Activated T-cell treated with anti-CD3 and anti-CD28 coated beads for 1 hour (primary cell): Measurements from ENCODE around the gene MLF2.
"Not testable (repeated sequence)": the region's sequence is repeated elsewhere in the genome, so short reads cannot be mapped to it uniquely, and the experiment has no call there.

Experiments used
- DNase-seq: peaks from one replicate; pipeline ENCODE4 v3.0.0-alpha.2; 2020; ENCODE audit warnings: low read depth

Gene MLF2

DNA sequence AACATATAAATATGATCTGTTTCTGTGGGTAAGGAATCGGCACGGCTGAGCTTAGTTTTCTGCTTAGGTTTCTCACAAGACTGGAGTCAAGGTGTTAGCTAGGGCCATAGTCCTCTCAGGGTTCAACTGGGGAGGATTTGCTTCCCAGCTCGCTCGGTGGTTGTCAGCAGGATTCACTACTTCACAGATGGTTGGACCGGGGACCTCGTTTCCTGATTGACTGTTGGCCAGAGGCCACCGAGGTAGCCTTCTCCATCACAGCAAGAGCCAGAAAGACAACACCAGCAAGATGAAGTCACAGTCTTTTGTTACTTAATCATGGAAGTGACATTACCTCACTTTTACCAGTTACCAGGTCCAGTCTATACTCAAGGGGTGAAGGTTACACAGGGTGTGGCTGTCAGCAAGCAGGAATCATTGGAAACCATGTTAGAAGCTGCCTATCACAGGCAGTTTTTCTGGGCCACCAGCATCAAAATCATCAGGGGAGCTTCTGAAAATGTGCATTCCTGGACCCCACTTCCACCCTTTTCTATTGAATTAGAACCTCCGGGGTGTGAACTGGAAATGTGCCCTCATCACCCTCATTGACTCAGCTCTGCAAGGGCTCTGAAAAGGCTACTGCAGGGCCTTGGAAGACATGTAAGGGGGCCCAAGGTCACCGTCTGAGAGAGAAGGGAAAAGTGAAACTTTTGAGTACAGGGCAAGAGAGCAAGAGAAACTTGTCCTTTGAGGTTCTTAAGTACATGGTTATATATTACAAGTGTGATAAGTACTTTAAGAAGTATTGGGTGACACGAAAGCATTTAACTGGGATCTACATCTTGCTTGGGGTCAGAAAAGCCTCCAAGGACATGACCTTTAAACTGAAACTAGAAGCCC lies 18.2 kb downstream of the MLF2 start:
- no peak for DNase-seq

DNA sequence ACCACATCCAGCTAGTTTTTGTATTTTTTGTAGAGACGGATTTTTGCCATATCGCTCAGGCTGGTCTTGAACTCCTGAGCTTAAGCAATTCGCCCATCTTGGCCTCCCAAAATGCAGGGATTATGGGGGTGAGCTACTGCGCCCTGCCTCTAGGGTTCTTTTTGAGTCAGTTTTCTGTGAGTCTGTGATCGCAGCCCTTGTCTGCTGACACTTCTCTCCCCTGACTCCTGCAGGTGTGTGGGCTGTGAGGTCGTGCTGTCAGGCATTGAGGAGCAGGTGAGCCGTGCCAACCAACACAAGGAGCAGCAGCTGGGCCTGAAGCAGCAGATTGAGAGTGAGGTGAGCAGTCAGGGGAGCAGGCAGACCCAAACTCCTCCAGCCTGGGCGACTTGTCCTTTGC lies 22.8 kb downstream of the MLF2 start:
- no peak for DNase-seq

- DNase-seq = no peak
Measured at GRCh38 chr12:6729186-6729585, 23.8 kb downstream of the MLF2 start.

DNA sequence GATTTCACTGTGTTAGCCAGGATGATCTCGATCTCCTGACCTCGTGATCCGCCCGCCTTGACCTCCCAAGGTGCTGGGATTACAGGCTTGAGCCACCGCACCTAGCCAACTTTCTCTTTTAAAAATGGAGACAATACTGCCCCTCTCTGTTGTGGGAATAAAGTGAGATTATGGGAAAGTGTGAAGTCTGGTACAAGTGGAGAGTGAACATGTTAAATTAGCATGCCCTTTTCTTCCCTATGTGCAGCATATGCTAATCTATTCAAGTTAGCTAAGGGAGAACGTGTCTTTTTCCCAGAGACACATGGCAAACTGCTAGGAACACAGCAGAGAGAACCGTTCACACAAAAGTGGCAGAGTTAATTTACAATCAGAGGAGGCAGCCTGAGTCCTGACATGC lies 27.6 kb downstream of the MLF2 start:
- no peak for DNase-seq

DNA sequence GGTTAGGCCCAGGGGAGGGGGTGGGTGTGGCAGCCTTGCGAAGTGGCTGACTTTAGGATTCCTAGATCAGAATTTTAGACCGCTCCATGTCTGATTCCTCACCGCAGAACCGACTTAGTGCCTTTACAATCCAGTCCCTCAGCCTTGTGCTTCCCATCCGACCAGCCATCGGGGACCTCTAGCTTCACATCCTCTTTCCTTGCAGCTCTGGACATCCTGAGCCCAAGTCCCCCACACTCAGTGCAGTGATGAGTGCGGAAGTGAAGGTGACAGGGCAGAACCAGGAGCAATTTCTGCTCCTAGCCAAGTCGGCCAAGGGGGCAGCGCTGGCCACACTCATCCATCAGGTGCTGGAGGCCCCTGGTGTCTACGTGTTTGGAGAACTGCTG lies 28.5 kb downstream of the MLF2 start:
- DNase-seq = no peak

- peak; percentile 87 for DNase-seq
Measured at GRCh38 chr12:6723607-6724408, 29.1 kb downstream of the MLF2 start, which contains the start of gene COPS7A. TSS of gene COPS7A (plus strand) at chr12:6724046. CDS start at chr12:6724657, 611 bp downstream.

GRCh38 chr12:6722863-6723262 lies 30.1 kb downstream of the MLF2 start:
- DNase-seq = no peak

GRCh38 chr12:6716874-6717437 lies 36.0 kb downstream of the MLF2 start:
- no peak for DNase-seq

DNA sequence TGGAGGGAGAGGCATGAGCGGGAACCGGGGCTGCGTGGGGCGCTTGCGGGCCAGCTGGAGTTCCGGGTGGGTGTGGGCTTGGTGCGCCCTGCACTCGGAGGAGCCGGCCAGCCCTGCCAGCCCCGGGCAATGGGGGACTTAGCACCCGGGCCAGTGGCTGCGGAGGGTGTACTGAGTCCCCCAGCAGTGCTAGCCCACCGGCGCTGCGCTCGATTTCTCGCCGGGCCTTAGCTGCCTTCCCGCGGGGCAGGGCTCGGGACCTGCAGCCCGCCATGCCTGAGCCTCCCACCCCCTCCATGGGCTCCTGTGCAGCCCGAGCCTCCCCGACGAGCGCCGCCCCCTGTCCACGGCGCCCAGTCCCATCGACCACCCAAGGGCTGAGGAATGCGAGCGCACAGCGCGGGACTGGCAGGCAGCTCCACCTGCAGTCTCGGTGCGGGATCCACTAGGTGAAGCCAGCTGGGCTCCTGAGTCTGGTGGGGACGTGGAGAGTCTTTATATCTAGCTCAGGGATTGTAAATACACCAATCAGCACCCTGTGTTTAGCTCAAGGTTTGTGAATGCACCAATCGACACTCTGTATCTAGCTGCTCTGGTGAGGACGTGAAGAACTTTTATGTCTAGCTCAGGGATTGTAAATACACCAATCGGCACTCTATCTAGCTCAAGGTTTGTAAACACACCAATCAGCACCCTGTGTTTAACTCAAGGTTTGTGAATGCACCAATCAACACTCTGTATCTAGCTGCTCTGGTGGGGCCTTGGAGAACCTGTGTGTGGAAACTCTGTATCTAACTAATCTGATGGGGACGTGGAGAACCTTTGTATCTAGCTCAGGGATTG lies 36.7 kb downstream of the MLF2 start:
- not testable (repeated sequence) for DNase-seq

DNA sequence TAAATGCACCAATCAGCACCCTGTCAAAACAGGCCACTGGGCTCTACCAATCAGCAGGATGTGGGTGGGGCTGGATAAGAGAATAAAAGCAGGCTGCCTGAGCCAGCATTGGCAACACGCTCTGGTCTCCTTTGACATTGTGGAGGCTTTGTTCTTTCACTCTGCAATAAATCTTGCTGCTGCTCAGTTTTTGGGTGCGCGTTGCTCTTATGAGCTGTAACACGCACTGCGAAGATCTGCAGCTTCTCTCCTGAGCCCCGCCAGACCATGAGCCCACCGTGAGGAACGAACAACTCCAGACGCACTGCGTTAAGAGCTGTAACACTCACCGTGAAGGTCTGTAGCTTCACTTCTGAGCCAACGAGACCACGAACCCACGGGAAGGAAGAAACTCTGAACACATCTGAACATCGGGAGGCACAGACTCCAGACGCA lies 44.0 kb downstream of the MLF2 start:
- no peak for DNase-seq

- not testable (repeated sequence) for DNase-seq
Measured at GRCh38 chr12:6708351-6708750, 44.6 kb downstream of the MLF2 start.

GRCh38 chr12:6703631-6704030 lies 49.3 kb downstream of the MLF2 start:
- no peak for DNase-seq

- no peak for DNase-seq
Measured at GRCh38 chr12:6701078-6701768, 51.7 kb downstream of the MLF2 start.

DNA sequence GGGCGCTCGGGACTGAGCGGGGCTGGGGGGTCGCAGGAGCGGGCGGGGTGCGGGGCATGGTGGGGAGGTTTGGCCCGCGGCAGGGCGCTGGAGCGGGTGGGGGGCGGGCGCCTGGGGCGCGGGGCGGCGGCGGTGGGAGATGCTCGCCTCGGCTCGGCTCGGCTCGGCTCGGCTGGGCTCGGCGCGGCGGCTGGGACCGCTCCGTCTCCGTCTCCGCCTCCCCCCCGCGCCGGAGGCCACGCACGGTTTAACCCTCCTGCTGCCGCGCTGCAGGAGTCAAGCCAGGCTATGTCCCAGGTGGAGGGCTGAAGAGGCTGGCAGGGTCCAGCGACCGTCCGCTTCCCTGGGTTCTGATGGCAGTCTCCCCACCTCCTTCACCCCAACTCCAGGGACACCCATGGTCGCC lies 52.3 kb downstream of the MLF2 start, which contains the start of gene PIANP:
Gene PIANP, minus strand, starts transcription at position 170 of the 406 bp plus-strand sequence. CDS start 2,754 bp downstream, outside the sequence.
- peak; percentile 43 for DNase-seq

DNA sequence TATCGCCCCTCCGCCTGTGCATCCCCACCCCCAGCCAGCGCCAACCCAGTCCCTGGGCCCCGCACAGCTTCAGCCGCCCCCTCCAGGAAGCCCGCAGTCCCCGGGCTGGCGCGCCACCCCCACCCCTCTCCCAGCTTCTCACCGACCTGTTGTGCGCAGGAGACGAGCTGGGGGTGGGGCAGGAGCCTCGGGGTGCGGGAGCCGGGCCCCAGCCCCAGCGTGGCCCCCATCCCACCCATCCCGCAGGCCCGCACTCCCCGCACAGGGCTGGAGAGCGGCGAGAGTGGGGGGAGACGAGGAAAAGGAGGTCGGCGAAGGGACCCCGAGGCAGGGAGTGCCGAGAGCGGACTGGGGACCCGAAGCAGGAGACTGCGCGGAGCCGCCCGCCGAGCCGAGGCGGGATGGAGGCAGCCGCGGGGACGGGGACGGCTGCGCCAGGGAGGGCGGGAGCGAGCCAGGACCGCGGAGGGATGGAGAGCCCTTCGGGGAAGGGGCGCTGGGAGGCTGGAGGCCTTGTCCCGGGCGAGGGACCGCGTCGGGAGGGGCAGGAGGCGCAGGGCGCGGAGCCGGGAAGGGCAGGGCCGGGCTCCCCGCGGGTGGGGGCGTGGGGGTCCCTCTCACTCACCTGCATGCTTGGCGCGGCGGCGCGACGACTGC lies 52.8 kb downstream of the MLF2 start:
- DNase-seq = no peak

GRCh38 chr12:6699259-6699988 lies 53.5 kb downstream of the MLF2 start:
- no peak for DNase-seq

DNA sequence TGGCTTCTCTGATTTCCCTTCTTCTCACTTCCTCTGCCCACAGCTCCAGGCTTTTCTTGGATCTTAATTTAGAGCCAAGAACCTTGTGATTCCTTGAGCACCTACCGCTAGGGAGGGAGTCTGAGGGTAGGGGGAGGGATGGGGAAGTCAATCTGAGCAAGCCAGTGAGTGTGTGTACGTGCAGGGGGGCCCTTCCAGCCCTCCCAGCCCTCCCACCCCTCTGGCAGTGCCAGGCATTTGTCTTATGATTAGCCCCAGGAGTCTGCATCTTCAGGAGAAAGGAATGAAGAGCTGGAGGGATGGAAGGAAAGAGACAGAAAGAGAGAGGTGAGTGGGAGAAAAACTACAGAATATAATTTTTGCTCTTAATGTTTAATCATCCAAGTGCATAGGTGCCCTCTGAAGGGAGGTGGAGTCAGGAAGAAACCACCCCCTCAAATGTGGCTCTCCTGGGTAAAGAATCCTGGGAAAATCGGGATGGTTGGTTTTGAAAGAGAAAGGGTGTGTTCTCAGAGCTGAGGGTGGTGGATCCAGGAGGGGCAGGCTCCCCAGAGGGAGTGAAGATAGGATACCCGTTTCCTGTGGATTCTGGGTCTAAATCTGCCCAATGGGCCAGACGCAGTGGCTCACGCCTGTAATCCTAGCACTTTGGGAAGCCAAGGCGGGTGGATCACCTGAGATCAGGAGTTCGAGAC lies 54.4 kb downstream of the MLF2 start:
- DNase-seq = no peak
